OCI-LY1 (cell line): ENCODE data around the gene TNNT2.

Source experiments
- H2AFZ ChIP-seq: fragments of 200-600 bp; sonication (generic), shearing (Covaris generic); 2 replicates; pipeline ENCODE4 v1.6.0; 2014; ENCODE audit warnings: antibody characterized with exemption, mild to moderate bottlenecking, low read length
- H3F3A ChIP-seq: fragments of 200-600 bp; sonication (generic), shearing (Covaris generic); 2 replicates; pipeline ENCODE4 v1.6.0; 2014; ENCODE audit warnings: mild to moderate bottlenecking, antibody characterized with exemption, low read length, moderate library complexity; ENCODE audit not compliant: insufficient read depth
- H3K27ac ChIP-seq: fragments of 200-600 bp; sonication (generic); 2 replicates; pipeline ENCODE4 v1.5.1; 2014; ENCODE audit warnings: low read length, mixed run types, mild to moderate bottlenecking, low read depth; ENCODE audit not compliant: poor library complexity, severe bottlenecking
- H3K27me3 ChIP-seq: fragments of 200-600 bp; sonication (generic); 2 replicates; pipeline ENCODE4 v1.6.0; 2014; ENCODE audit warnings: antibody characterized with exemption, mild to moderate bottlenecking, low read length, moderate library complexity; ENCODE audit not compliant: insufficient read depth
- H3K36me3 ChIP-seq: fragments of 200-600 bp; sonication (generic); 2 replicates; pipeline ENCODE4 v1.6.1; 2014; ENCODE audit warnings: mild to moderate bottlenecking, antibody characterized with exemption, low read length, moderate library complexity, mixed read lengths; ENCODE audit not compliant: insufficient read depth
- H3K4me1 ChIP-seq: fragments of 200-600 bp; sonication (generic); 2 replicates; pipeline ENCODE4 v1.5.1; 2014; ENCODE audit warnings: mild to moderate bottlenecking, low read length, moderate library complexity; ENCODE audit not compliant: insufficient read depth, severe bottlenecking
- H3K4me2 ChIP-seq: fragments of 200-600 bp; sonication (generic), shearing (Covaris generic); 2 replicates; pipeline ENCODE4 v1.6.1; 2014; ENCODE audit warnings: low read length
- H3K4me3 ChIP-seq: fragments of 200-600 bp; sonication (generic); 2 replicates; pipeline ENCODE4 v1.5.1; 2014; ENCODE audit warnings: low read length, low read depth, mild to moderate bottlenecking, mixed read lengths; ENCODE audit not compliant: poor library complexity, severe bottlenecking
- H3K79me2 ChIP-seq: fragments of 200-600 bp; shearing (Covaris generic); 2 replicates; pipeline ENCODE4 v1.6.1; 2016; ENCODE audit warnings: mixed run types, low read length, mixed read lengths; ENCODE audit not compliant: insufficient read depth
- H3K9ac ChIP-seq: fragments of 200-600 bp; sonication (generic), shearing (Covaris generic); 2 replicates; pipeline ENCODE4 v1.6.1; 2014; ENCODE audit warnings: mild to moderate bottlenecking, low read length, mixed read lengths
- H3K9me2 ChIP-seq: fragments of 200-600 bp; sonication (generic), shearing (Covaris generic); 2 replicates; pipeline ENCODE4 v1.6.1; 2014; ENCODE audit warnings: low read depth, mild to moderate bottlenecking, low read length, mixed read lengths
- H3K9me3 ChIP-seq: fragments of 200-600 bp; shearing (Covaris generic); 2 replicates; pipeline ENCODE4 v1.6.1; 2014; ENCODE audit warnings: low read length, mixed read lengths
- H4K20me1 ChIP-seq: fragments of 200-600 bp; sonication (generic), shearing (Covaris generic); 2 replicates; pipeline ENCODE4 v1.6.0; 2016; ENCODE audit warnings: mild to moderate bottlenecking, low read length; ENCODE audit not compliant: insufficient read depth
- EZH2 ChIP-seq: fragments of 200-600 bp; sonication (generic), shearing (Covaris generic); IDR thresholded peaks from 2 replicates; pipeline ENCODE4 v1.8.0; 2017; ENCODE audit warnings: borderline replicate concordance, mixed run types, mild to moderate bottlenecking, antibody characterized with exemption, low read length, moderate library complexity, mixed read lengths
- TF ChIP-seq, protein P1 (sequence below): fragments of 200-600 bp; sonication (generic), shearing (Covaris generic); IDR thresholded peaks from 2 replicates; pipeline ENCODE4 v1.5.1; 2017; ENCODE audit warnings: mild to moderate bottlenecking, antibody characterized with exemption, low read length, moderate library complexity, mixed read lengths

The TNNT2 gene

DNA sequence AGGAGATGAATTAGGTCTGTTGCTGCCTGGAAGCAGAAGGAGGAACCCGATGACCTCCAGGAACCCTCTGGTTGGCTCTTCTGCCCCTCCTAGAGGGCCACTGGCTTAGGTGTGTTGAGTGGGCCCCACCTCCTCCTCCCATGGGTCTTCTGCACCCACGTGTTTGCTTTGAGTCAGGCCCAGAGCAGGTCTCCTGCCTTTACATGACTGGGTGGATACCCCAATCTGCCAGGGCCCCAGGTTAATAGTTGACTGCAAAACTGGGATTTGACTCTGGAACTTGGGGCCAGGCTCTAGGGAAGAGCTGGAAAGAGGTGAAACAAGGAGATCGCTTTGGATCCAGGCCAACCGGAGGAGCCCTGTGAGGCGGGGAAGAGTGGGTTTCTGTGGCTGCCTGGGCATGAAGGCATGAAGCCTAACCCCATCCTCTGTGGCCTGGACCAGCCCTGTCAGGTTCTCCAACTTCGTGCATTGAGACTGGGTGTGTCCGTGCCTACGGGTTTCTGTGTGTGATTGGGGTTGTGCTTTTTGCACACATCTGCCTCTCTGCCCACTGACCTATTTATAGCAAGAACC lies 29.4 kb upstream of the TNNT2 start:
- no peaks in the 10 kb centered on the region for H3K36me3 ChIP-seq
- no peaks in the 10 kb centered on the region for H3K79me2 ChIP-seq
- no peak overlapping the region for H3K27ac ChIP-seq
- no peak overlapping the region for H2AFZ ChIP-seq
- H3K9me3 ChIP-seq = no peaks in the 10 kb centered on the region
- no peaks in the 10 kb centered on the region for H3F3A ChIP-seq
- peaks cover 7% of the 10 kb centered on the region; the same call in 1 of the 2 replicates for H3K27me3 ChIP-seq
- no peaks in the 10 kb centered on the region for H4K20me1 ChIP-seq
- no peak overlapping the region for H3K4me2 ChIP-seq
- no peak overlapping the region for H3K4me3 ChIP-seq
- no peaks in the 10 kb centered on the region for H3K4me1 ChIP-seq
- no peaks in the 10 kb centered on the region for H3K9me2 ChIP-seq
- no peak for TF ChIP-seq EZH2
- TF ChIP-seq, protein P1, sequence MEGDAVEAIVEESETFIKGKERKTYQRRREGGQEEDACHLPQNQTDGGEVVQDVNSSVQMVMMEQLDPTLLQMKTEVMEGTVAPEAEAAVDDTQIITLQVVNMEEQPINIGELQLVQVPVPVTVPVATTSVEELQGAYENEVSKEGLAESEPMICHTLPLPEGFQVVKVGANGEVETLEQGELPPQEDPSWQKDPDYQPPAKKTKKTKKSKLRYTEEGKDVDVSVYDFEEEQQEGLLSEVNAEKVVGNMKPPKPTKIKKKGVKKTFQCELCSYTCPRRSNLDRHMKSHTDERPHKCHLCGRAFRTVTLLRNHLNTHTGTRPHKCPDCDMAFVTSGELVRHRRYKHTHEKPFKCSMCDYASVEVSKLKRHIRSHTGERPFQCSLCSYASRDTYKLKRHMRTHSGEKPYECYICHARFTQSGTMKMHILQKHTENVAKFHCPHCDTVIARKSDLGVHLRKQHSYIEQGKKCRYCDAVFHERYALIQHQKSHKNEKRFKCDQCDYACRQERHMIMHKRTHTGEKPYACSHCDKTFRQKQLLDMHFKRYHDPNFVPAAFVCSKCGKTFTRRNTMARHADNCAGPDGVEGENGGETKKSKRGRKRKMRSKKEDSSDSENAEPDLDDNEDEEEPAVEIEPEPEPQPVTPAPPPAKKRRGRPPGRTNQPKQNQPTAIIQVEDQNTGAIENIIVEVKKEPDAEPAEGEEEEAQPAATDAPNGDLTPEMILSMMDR = no peak
- no peak overlapping the region for H3K9ac ChIP-seq

DNA sequence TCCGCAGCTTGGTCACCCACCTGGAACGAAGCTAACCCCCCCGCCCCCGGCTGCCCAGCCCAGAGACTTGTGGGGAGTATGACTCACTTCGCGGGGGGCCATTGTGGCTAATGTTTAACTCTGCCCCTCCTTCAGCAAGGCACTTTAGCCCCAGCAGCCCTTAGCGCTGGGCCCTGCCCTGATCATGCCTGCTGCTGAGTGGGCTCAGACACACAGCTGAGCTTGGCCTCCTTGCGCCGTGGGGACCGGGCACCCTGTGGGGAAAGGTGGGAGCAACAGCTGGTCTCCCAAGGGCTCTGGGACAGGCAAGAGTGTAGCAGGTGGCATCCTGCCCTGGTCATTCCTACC lies 28.0 kb upstream of the TNNT2 start:
- Histone ChIP-seq H3K79me2 (no peaks in the 10 kb centered on the region), H3F3A (no peaks in the 10 kb centered on the region), H4K20me1 (no peaks in the 10 kb centered on the region), H3K27ac (no peak overlapping the region), H3K4me1 (no peaks in the 10 kb centered on the region), H3K27me3 (peaks cover 7% of the 10 kb centered on the region; the same call in 1 of the 2 replicates), H3K4me3 (no peak overlapping the region), H3K9me2 (no peaks in the 10 kb centered on the region), H3K36me3 (no peaks in the 10 kb centered on the region), H3K9me3 (no peaks in the 10 kb centered on the region), H3K9ac (no peak overlapping the region), H3K4me2 (no peak overlapping the region), H2AFZ (no peak overlapping the region)
- no peak for TF ChIP-seq EZH2
- TF ChIP-seq, protein P1 = no peak

DNA sequence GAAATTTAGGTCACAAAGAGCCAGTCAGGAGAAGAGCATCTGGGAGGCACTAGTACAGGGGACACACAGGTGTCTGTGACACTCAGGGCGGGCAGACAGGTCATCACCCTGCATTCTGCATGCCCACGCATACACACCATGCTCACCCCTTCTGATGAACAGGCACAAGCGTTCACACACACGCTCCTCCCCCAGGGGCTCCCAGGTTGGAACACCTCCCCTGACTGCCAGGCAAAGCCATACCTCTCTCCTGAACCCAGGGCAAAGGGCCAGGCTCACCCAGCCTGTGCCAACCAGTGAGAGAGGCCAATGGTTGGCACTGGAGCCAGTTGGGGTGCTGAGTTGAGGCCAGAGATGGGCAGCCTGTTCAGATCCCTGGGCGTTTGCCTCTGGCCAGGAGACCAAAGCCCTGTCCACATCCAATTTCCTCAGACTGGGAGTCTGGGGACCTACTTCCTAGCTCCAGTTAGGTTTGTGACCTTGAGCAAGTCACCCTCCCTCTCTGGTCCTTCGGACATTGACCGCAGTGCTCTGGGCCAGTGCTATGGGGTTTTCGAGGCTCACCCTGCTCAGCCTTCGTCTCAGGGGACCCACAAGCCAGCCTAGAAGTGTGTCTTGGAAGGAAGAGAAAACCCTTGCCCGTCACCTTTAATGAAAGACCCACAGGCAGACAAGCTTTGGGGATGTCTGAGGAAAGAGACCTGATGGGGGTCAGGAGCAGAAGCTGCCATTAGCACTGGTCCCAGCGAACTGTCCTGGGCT lies 27.4 kb upstream of the TNNT2 start:
- Histone ChIP-seq H3K9me3 (no peaks in the 10 kb centered on the region), H3K4me2 (no peak overlapping the region), H3K9me2 (no peaks in the 10 kb centered on the region), H3F3A (no peaks in the 10 kb centered on the region), H4K20me1 (no peaks in the 10 kb centered on the region), H3K4me3 (no peak overlapping the region), H3K36me3 (no peaks in the 10 kb centered on the region), H3K4me1 (no peaks in the 10 kb centered on the region), H3K27me3 (peaks cover 7% of the 10 kb centered on the region; the same call in 1 of the 2 replicates), H3K79me2 (no peaks in the 10 kb centered on the region), H3K27ac (no peak overlapping the region), H3K9ac (no peak overlapping the region), H2AFZ (no peak overlapping the region)
- TF ChIP-seq, protein P1 = no peak
- no peak for TF ChIP-seq EZH2
